Measurements from ENCODE around the gene CCDC33.

The CCDC33 gene

DNA sequence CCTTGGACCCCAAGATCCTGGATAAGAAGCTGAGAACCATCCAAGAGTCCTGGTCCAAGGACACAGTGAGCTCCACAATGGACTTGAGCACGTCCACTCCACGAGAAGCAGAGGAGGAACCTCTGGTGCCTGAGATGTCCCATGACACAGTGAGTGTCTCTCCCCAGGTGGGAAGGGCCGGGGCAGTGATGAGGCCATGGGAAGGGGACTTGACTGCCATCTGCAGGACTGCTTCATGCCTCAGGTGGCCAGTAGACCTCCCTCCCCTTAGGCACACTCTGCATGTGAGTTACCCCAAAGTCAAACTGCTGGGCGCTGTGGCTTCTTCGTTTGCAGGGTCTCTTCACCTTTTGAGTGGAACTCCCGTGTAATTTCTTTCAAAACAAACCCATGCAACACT is 59.7 kb downstream of the CCDC33 start:
- Histone ChIP-seq H3K27ac (ENCODE audit: low read length) (no peak overlapping the region), H3K4me3 (ENCODE audit: low read length) (no peak overlapping the region), H3K27me3 (ENCODE audit: insufficient read depth, low read length) (peaks cover 33% of the 10 kb centered on the region)

DNA sequence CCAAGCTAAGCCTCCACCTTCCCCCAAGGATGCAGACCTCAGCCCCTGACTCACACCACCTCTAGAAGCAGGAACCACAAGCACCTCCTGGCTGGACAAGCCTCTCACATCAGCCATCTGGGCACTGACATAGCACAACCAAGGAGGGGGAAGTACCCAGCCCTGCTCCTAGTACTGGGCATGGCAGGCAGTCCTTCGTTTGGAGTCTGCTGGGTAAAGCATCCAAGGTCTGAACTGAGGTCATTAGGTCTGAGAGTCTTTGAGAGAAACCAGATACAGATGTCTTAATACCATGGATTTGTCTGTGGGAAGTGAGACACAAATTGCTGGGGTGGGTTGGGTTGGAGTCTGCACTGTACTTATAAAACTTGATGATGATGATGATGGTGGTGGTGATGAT is 61.8 kb downstream of the CCDC33 start:
- Histone ChIP-seq H3K4me1 (ENCODE audit: insufficient read depth, low read length) (peaks cover 9% of the 10 kb centered on the region), H3K27ac (ENCODE audit: low read length) (no peak overlapping the region), H3K27me3 (ENCODE audit: insufficient read depth, low read length) (peaks cover 50% of the 10 kb centered on the region), H3K9ac (ENCODE audit: low read depth, low read length) (no peak overlapping the region), H3K36me3 (ENCODE audit: insufficient read depth, low read depth, low read length) (no peaks in the 10 kb centered on the region), H3K4me3 (ENCODE audit: low read length) (no peak overlapping the region), H3K9me3 (ENCODE audit: insufficient read depth, low read depth, low read length) (no peaks in the 10 kb centered on the region)

More for the DNA sequence above, 59.7 kb downstream of the CCDC33 start:
- Histone ChIP-seq H3K36me3 (ENCODE audit: insufficient read depth, low read depth, low read length) (no peaks in the 10 kb centered on the region), H3K9me3 (ENCODE audit: insufficient read depth, low read depth, low read length) (no peaks in the 10 kb centered on the region), H3K4me1 (ENCODE audit: insufficient read depth, low read length) (peaks cover 7% of the 10 kb centered on the region), H3K9ac (ENCODE audit: low read depth, low read length) (no peak overlapping the region)

GRCh38 chr15:74300057-74300795 is 64.1 kb downstream of the CCDC33 start:
- Histone ChIP-seq H3K4me3 (ENCODE audit: low read length) (no peak overlapping the region), H3K36me3 (ENCODE audit: insufficient read depth, low read depth, low read length) (no peaks in the 10 kb centered on the region), H3K27me3 (ENCODE audit: insufficient read depth, low read length) (peaks cover 49% of the 10 kb centered on the region), H3K9ac (ENCODE audit: low read depth, low read length) (no peak overlapping the region), H3K9me3 (ENCODE audit: insufficient read depth, low read depth, low read length) (no peaks in the 10 kb centered on the region), H3K27ac (ENCODE audit: low read length) (no peak overlapping the region), H3K4me1 (ENCODE audit: insufficient read depth, low read length) (peaks cover 9% of the 10 kb centered on the region)

- Histone ChIP-seq H3K36me3 (ENCODE audit: insufficient read depth, low read depth, low read length) (no peaks in the 10 kb centered on the region), H3K9me3 (ENCODE audit: insufficient read depth, low read depth, low read length) (no peaks in the 10 kb centered on the region), H3K27me3 (ENCODE audit: insufficient read depth, low read length) (peaks cover 57% of the 10 kb centered on the region), H3K4me3 (ENCODE audit: low read length) (no peak overlapping the region), H3K9ac (ENCODE audit: low read depth, low read length) (no peak overlapping the region), H3K27ac (ENCODE audit: low read length) (no peak overlapping the region), H3K4me1 (ENCODE audit: insufficient read depth, low read length) (peaks cover 14% of the 10 kb centered on the region)
Observed at GRCh38 chr15:74301583-74302361, 65.6 kb downstream of the CCDC33 start.

GRCh38 chr15:74302821-74303359 is 66.8 kb downstream of the CCDC33 start:
- H3K27me3 ChIP-seq (ENCODE audit: insufficient read depth, low read length), result peaks cover 61% of the 10 kb centered on the region
- H3K9me3 ChIP-seq (ENCODE audit: insufficient read depth, low read depth, low read length), result no peaks in the 10 kb centered on the region
- no peak overlapping the region for H3K27ac ChIP-seq (ENCODE audit: low read length)
- H3K36me3 ChIP-seq (ENCODE audit: insufficient read depth, low read depth, low read length), result no peaks in the 10 kb centered on the region
- H3K9ac ChIP-seq (ENCODE audit: low read depth, low read length), result no peak overlapping the region
- H3K4me3 ChIP-seq (ENCODE audit: low read length), result no peak overlapping the region
- H3K4me1 ChIP-seq (ENCODE audit: insufficient read depth, low read length), result peaks cover 21% of the 10 kb centered on the region

GRCh38 chr15:74303741-74304309 is 67.7 kb downstream of the CCDC33 start:
- no peak overlapping the region for H3K27ac ChIP-seq (ENCODE audit: low read length)
- peaks cover 60% of the 10 kb centered on the region for H3K27me3 ChIP-seq (ENCODE audit: insufficient read depth, low read length)
- no peaks in the 10 kb centered on the region for H3K36me3 ChIP-seq (ENCODE audit: insufficient read depth, low read depth, low read length)
- no peaks in the 10 kb centered on the region for H3K9me3 ChIP-seq (ENCODE audit: insufficient read depth, low read depth, low read length)
- H3K4me3 ChIP-seq (ENCODE audit: low read length), result no peak overlapping the region
- no peak overlapping the region for H3K9ac ChIP-seq (ENCODE audit: low read depth, low read length)
- peaks cover 24% of the 10 kb centered on the region for H3K4me1 ChIP-seq (ENCODE audit: insufficient read depth, low read length)

- Histone ChIP-seq H3K27me3 (ENCODE audit: insufficient read depth, low read length) (peaks cover 54% of the 10 kb centered on the region), H3K27ac (ENCODE audit: low read length) (no peak overlapping the region)
Observed at GRCh38 chr15:74304431-74304830, 68.3 kb downstream of the CCDC33 start.

DNA sequence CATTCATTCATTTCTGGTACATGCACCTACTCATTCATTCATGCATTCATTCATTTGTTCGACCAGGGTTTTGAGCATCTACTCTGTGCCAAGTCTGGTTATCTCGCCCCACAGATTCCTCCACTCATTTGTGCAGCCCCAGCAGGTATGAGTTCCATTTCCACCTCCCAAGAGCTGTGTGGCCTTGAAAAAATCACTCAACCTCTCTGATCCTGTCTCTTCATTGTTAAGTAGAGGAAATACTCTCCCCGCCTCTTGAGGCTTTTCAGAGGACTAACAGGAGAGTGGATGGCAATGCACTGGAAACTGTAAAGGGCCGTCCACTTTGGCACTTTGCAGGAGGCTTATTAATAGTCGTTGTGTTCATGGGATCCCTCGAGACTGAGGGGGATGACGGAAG is 69.6 kb downstream of the CCDC33 start:
- Histone ChIP-seq H3K9me3 (ENCODE audit: insufficient read depth, low read depth, low read length) (no peaks in the 10 kb centered on the region), H3K27ac (ENCODE audit: low read length) (no peak overlapping the region), H3K9ac (ENCODE audit: low read depth, low read length) (no peak overlapping the region), H3K27me3 (ENCODE audit: insufficient read depth, low read length) (peaks cover 42% of the 10 kb centered on the region), H3K36me3 (ENCODE audit: insufficient read depth, low read depth, low read length) (no peaks in the 10 kb centered on the region), H3K4me3 (ENCODE audit: low read length) (no peak overlapping the region), H3K4me1 (ENCODE audit: insufficient read depth, low read length) (peaks cover 19% of the 10 kb centered on the region)

More at GRCh38 chr15:74304431-74304830, 68.3 kb downstream of the CCDC33 start:
- Histone ChIP-seq H3K9me3 (ENCODE audit: insufficient read depth, low read depth, low read length) (no peaks in the 10 kb centered on the region), H3K36me3 (ENCODE audit: insufficient read depth, low read depth, low read length) (no peaks in the 10 kb centered on the region), H3K4me3 (ENCODE audit: low read length) (no peak overlapping the region), H3K4me1 (ENCODE audit: insufficient read depth, low read length) (peaks cover 24% of the 10 kb centered on the region), H3K9ac (ENCODE audit: low read depth, low read length) (no peak overlapping the region)

- Histone ChIP-seq H3K27me3 (ENCODE audit: insufficient read depth, low read length) (peaks cover 30% of the 10 kb centered on the region), H3K27ac (ENCODE audit: low read length) (no peak overlapping the region), H3K9me3 (ENCODE audit: insufficient read depth, low read depth, low read length) (no peaks in the 10 kb centered on the region), H3K36me3 (ENCODE audit: insufficient read depth, low read depth, low read length) (no peaks in the 10 kb centered on the region), H3K9ac (ENCODE audit: low read depth, low read length) (no peak overlapping the region), H3K4me3 (ENCODE audit: low read length) (no peak overlapping the region), H3K4me1 (ENCODE audit: insufficient read depth, low read length) (peaks cover 18% of the 10 kb centered on the region)
Observed at GRCh38 chr15:74306781-74307217, 70.7 kb downstream of the CCDC33 start.

DNA sequence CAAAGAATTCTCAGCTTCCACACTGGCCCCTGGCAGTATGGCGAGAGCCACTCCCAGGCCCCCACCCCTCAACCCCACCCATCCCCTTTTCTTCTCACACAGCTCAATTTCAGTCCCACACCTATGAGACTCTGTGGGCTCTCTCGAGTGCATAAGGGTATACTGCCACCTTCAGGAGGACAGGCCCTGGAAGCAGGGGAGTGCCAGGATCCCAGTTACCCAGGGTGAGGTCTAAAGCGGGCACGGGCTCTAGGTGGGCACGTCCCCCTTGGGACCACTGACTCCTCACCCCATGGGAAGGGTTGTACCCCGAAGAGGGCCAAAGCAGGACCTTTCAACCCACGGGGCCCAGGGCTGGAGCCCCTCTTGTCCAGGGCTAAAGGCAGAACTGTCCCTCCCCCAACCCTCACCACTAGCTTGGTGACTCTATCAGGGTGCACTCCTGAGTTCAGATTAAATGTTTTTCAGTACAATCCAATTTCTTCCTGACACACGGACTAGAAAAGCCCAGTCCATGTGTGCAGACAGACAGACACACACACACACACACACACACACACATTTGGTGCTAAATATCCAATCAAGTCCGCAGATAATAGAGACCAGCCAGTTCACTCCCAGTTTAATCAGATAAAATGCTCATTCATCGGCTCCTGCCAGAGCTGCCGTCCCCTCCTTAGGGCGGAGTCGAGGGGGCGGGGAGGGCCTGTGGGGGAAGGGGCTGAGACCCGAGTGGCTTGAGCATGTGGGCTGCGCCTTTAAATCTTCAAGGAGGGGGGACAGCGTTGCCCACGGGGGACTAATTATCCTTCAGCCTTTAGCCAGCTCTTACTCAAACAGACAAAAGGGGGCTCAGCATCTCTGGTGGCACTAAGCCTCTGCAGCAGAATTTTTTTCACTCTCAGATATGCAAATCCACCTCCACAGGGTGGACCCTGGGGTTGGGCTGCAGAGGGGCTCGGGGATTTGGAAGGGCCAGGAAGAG is 72.0 kb downstream of the CCDC33 start:
- Histone ChIP-seq H3K9me3 (ENCODE audit: insufficient read depth, low read depth, low read length) (no peaks in the 10 kb centered on the region), H3K9ac (ENCODE audit: low read depth, low read length) (no peak overlapping the region), H3K4me1 (ENCODE audit: insufficient read depth, low read length) (peaks cover 22% of the 10 kb centered on the region), H3K4me3 (ENCODE audit: low read length) (no peak overlapping the region; the same call in 1 of the 2 replicates), H3K27me3 (ENCODE audit: insufficient read depth, low read length) (peaks cover 20% of the 10 kb centered on the region), H3K36me3 (ENCODE audit: insufficient read depth, low read depth, low read length) (no peaks in the 10 kb centered on the region), H3K27ac (ENCODE audit: low read length) (no peak overlapping the region)

All from iPS-20b (cell line).